Measurements from ENCODE around the gene LGR6.

DNA sequence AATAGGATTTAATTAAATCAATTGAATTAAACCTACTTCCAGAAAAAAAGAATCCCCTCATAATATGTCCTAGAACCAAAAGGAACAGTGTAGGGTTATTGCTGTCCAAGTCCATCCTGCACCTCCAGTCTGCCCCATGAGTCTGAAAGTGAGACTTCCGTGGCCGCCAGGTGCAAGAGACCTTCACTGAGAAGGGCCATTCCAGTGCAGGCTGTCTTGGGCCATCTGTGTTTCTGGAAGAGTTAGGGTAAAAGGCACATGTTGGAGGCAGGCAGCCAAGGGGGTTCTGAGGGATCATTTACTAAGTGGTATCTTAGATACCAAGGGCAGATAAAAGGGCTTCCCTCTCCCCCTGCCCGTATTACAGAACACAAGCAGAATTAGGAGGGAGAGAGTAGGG lies 117.1 kb downstream of the LGR6 start:
- no peak for TF ChIP-seq YY1 (tag by site-specific recombination; IDR thresholded peaks at IDR 0.05)
- TF ChIP-seq, protein P1, sequence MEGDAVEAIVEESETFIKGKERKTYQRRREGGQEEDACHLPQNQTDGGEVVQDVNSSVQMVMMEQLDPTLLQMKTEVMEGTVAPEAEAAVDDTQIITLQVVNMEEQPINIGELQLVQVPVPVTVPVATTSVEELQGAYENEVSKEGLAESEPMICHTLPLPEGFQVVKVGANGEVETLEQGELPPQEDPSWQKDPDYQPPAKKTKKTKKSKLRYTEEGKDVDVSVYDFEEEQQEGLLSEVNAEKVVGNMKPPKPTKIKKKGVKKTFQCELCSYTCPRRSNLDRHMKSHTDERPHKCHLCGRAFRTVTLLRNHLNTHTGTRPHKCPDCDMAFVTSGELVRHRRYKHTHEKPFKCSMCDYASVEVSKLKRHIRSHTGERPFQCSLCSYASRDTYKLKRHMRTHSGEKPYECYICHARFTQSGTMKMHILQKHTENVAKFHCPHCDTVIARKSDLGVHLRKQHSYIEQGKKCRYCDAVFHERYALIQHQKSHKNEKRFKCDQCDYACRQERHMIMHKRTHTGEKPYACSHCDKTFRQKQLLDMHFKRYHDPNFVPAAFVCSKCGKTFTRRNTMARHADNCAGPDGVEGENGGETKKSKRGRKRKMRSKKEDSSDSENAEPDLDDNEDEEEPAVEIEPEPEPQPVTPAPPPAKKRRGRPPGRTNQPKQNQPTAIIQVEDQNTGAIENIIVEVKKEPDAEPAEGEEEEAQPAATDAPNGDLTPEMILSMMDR (tag by site-specific recombination; IDR thresholded peaks at IDR 0.05): no peak
